GM21529 (cell line): ENCODE measurements around the gene C14orf180.

Experiments
- ATAC-seq: cut with Tn5 transposase; IDR thresholded peaks from one replicate; pipeline ENCODE4 v1.9.1; 2021; ENCODE audit not compliant: unreplicated experiment

C14orf180 gene

DNA sequence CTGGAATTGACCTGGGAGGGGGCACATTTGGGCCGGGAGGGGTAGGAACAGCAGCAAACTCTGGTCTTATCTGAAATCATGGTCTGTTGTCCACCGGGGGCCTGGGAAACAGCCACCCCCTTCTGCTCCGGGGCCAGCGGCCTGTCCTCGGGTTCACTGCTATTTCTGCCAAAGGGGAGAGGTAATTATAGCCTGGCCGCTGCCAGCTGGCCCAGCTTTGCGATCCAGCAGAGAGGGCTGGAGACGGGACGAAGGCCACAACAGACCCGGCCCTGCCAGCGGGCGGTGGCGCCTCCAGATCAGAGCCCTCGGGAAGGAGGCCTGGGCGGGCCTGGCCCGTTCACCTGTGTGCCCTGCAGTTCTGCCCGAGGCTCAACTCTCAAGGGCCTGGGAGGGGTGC, at the start of gene C14orf180:
TSS of gene C14orf180 (plus strand) at position 258 of the 400 bp plus-strand sequence. CDS start 6,667 bp downstream, outside the sequence.
- ATAC-seq: no peak

- ATAC-seq: no peak
Observed at GRCh38 chr14:104530646-104531045, 48.9 kb upstream of the C14orf180 start.

GRCh38 chr14:104531421-104532190, 48.0 kb upstream of the C14orf180 start:
- no peak for ATAC-seq

GRCh38 chr14:104532191-104532555, 47.4 kb upstream of the C14orf180 start:
- ATAC-seq: no peak

GRCh38 chr14:104534036-104534435, 45.5 kb upstream of the C14orf180 start:
- ATAC-seq: no peak

- no peak for ATAC-seq
Observed at GRCh38 chr14:104536942-104537612, 42.5 kb upstream of the C14orf180 start.

DNA sequence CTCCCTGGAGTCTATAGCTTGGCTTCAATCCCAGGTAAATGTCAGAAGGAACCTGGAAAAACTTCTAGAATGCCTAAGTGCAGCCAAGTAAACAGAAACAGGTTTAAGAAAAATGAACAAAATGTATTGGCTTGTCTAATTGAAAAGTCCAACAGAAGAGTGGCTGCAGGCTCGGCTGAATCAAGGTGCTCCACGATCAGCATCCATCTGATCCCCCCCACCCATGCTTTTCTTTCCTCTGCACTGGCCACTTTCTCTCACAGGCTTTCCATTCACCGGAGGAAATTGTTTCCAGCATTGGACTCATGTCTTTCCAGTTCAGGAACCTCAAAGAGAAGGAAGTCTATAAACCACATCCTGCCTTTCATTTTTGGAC, 42.0 kb upstream of the C14orf180 start:
- no peak for ATAC-seq

GRCh38 chr14:104541905-104542465, 37.6 kb upstream of the C14orf180 start:
- ATAC-seq: no peak

DNA sequence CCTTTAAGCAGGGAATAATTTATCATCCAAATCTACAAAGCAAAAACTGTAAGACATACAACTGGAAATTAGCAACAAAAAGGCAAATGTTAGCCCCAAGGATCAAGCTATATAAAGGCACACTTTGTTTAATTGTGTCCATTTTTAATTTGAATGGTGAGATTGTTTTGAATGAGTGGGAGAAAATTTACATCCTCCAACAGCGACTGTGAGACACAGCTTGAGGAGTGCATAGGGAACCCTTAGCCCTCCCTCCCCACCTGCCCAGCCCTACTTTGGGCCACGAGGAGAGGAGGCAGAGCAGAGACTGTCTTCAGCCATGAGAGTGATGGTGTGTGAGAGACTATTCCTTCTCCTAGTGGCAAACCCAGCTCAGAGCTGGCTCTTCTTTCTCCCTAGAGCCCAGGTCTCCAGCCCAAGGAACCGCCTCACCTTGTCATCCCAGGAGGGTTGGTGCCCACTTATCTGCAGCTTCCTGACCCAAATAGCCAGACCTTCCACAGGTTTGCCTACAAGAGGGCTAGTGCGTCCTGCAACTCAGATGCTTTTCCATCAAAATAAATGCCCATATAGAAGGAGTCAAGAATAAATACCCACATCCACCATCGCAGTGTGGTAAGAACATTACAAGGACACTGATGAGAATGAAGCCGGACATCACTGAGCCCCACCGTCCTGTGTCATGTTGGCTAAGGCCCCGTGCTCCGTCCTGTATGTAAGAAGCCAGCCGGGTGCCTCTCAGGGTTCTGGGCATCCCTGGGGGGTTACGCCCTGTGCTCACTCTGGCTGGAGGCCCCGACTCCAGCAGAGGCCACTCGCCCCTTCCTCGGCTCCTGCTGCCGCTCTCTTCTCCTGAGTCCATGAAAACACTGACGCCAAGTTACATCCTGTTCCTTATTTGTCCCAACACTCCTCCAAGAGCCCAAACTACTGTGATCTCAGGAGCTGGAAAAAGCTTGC, 36.4 kb upstream of the C14orf180 start:
- ATAC-seq: no peak

GRCh38 chr14:104544362-104544961, 35.1 kb upstream of the C14orf180 start:
- ATAC-seq: no peak

DNA sequence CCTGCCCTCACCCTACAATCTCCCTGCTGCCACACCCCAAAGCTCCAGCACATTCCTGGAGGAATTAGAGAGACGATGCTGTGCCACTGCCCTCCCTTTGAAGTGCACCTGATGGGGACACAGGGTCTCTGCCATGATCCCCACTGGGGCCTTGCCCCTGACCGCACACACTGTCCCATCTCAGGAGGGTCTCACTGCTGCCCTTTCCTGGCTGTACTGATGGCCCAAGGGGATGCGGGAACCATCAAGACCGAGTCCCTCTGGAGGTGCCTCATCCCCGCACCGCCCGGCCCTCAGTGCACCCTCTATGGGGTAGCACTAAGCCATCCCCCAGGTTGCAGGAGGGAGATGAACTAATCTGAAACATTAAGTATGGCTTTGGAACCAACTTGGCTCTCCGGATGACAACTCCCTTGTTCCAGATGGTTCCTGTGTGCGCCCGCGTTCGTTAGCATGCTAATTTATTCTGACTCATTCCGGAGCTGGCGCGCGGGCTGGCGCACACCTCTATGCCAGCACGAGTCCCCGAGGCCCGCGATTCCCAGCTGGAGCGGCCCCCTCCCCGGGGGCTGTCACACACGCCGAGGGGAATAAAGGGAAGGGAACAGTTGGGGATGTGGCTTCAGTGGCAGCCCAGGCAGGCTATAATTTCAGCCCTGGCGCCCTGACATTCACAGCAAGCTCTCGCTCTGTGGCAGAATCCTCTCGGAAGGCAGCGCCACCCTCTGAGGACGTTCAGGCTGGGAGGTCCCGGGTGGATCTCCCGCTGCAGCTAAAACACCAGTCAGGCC, 34.2 kb upstream of the C14orf180 start:
- no peak for ATAC-seq

DNA sequence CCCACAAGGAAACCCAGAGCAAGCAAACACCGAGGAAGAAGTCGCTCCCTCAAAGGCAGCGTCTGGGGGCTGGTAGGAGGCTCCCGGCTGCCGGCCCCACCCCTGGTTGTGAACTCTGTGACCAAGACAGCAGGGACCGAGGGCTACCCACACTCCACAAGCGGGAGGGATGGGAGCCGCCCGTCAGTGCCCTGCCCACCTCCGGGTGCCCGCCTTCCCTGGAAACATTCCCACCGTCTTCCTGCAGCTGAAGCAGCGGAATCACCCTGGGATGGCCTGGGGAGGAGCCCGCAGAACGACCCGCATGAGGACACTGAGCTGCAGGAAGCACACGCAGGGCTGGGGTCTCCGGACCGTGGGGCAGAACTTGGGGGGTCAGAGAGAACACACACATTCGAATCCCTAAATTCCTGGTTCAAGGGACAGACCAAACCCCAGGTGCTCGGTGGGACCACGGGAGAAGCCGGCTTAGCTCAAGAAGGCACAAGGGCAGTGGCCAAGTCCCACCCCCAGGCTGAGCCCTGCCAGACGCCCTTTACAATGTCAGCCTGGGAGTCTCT, 33.5 kb upstream of the C14orf180 start:
- no peak for ATAC-seq

- ATAC-seq: no peak
Observed at GRCh38 chr14:104546591-104547309, 32.8 kb upstream of the C14orf180 start.

DNA sequence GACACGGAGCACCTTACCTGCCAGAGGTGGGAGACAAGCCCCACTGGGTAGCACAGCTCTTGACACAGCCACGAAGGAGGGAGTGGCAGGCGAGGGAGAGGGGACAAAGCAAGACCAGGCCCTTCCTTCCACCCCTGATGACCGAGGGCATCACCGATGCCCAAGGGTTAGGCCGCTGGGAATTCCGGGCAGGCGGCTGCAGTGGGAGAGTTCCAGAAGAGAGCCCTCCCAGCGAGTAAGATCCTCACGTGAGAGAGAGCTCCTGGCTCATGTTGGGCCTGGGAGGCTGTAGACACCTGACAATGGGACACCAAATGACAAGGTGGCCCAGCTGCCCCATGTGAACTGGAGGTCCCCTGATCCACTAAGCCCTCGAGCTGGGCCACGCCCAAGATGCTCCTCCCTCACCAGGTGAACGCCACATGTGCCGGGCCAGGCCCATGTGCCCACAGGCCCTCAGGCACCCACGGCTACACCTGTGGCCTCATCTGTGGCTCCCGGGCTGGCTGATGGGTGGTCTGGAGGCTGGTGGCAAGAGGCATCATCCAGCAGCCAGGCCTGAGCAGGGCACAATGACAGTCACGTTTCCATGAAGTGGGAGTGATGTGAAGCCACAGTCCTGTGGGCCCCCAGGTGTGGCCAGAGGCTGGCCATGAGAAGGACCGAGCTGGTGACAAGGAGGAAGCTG, 32.1 kb upstream of the C14orf180 start:
- no peak for ATAC-seq

GRCh38 chr14:104547998-104548700, 31.4 kb upstream of the C14orf180 start:
- no peak for ATAC-seq

GRCh38 chr14:104548802-104549535, 30.6 kb upstream of the C14orf180 start:
- ATAC-seq: no peak
